WTC11 (cell line): ENCODE data around the gene TLE5. TPM values are rescaled to one million over a fixed set of nuclear protein-coding genes. Genes with fewer than 3 reads are reported as not detected.

Experiments used
- ATAC-seq: fragments of 200-7000 bp; cut with Tn5 transposase; 2 replicates; pipeline ENCODE4 v1.10.0; 2021; ENCODE audit warnings: mild to moderate bottlenecking, moderate library complexity
- CTCF ChIA-PET: fragments of 300-600 bp; sonication (Branson Sonifier 250); formaldehyde crosslinking; loops from one replicate; lab custom pipeline; 2021; ENCODE audit warnings: antibody characterized with exemption; lab: Charles Lee
- POLR2A ChIA-PET: fragments of 350-600 bp; sonication (Branson Sonifier 250); formaldehyde crosslinking; loops from one replicate; lab custom pipeline; 2021; ENCODE audit warnings: antibody characterized with exemption; lab: Charles Lee
- DNase-seq: peaks from one replicate; pipeline ENCODE4 v3.0.0; 2021; ENCODE audit warnings: low spot score
- H3K27ac Mint-ChIP-seq: 2 replicates; pipeline ENCODE4 v1.8.0; 2021; ENCODE audit warnings: mixed read lengths
- H3K27me3 Mint-ChIP-seq: 2 replicates; pipeline ENCODE4 v1.8.0; 2021; ENCODE audit warnings: low read depth, mild to moderate bottlenecking, moderate library complexity, mixed read lengths
- H3K36me3 Mint-ChIP-seq: 2 replicates; pipeline ENCODE4 v1.8.0; 2021; ENCODE audit warnings: mixed read lengths
- H3K4me1 Mint-ChIP-seq: 2 replicates; pipeline ENCODE4 v1.8.0; 2022; ENCODE audit warnings: mixed read lengths
- H3K4me3 Mint-ChIP-seq: 2 replicates; pipeline ENCODE4 v1.8.0; 2021; ENCODE audit warnings: mild to moderate bottlenecking, moderate library complexity, mixed read lengths
- H3K9me3 Mint-ChIP-seq: 2 replicates; pipeline ENCODE4 v1.8.0; 2021; ENCODE audit warnings: mixed read lengths
- ATF3 ChIP-seq: sonication (generic); formaldehyde crosslinking; conservative IDR thresholded peaks from 2 replicates; pipeline ENCODE4 v1.8.1; 2022; ENCODE audit warnings: mild to moderate bottlenecking, missing genetic modification reagents
- ERG ChIP-seq: fragments of 250-450 bp; sonication (Bioruptor Pico); IDR thresholded peaks from 2 replicates; pipeline ENCODE4 v1.8.0; 2021; ENCODE audit warnings: mild to moderate bottlenecking
- FOXK1 ChIP-seq: sonication (generic); formaldehyde crosslinking; IDR thresholded peaks from 2 replicates; pipeline ENCODE4 v1.8.0; 2022; ENCODE audit warnings: mild to moderate bottlenecking, moderate library complexity, missing genetic modification reagents
- GABPB1 ChIP-seq: sonication (generic); formaldehyde crosslinking; IDR thresholded peaks from 2 replicates; pipeline ENCODE4 v1.8.1; 2023; ENCODE audit warnings: mild to moderate bottlenecking, missing genetic modification reagents
- JUN ChIP-seq: sonication (generic); formaldehyde crosslinking; IDR thresholded peaks from 2 replicates; pipeline ENCODE4 v1.8.0; 2023; ENCODE audit warnings: mild to moderate bottlenecking, missing genetic modification reagents
- NR1H2 ChIP-seq: sonication (generic); formaldehyde crosslinking; IDR thresholded peaks from 2 replicates; pipeline ENCODE4 v1.9.0; 2021; ENCODE audit warnings: mild to moderate bottlenecking, moderate library complexity, missing genetic modification reagents
- SP1 ChIP-seq: sonication (generic); formaldehyde crosslinking; conservative IDR thresholded peaks from 2 replicates; pipeline ENCODE4 v1.8.1; 2022; ENCODE audit warnings: missing genetic modification reagents
- ZBTB21 ChIP-seq: sonication (generic); formaldehyde crosslinking; IDR thresholded peaks from 2 replicates; pipeline ENCODE4 v1.8.1; 2023; ENCODE audit warnings: mild to moderate bottlenecking, missing genetic modification reagents, borderline replicate concordance
- ZNF281 ChIP-seq: sonication (generic); formaldehyde crosslinking; IDR thresholded peaks from 2 replicates; pipeline ENCODE4 v1.8.0; 2023; ENCODE audit warnings: mild to moderate bottlenecking, missing genetic modification reagents
- ZNF425 ChIP-seq: fragments of 250-450 bp; sonication (Bioruptor Pico); conservative IDR thresholded peaks from 2 replicates; pipeline ENCODE4 v1.9.0; 2021; ENCODE audit warnings: mild to moderate bottlenecking
- total RNA-seq: library from RNA; stranded (reverse); gene quantifications from 3 replicates; pipeline ENCODE4 v1.2.3, GENCODE V29; 2021
- TF ChIP-seq, protein P1 (sequence below): sonication (generic); formaldehyde crosslinking; IDR thresholded peaks from 2 replicates; pipeline ENCODE4 v1.8.1; 2023; ENCODE audit warnings: mild to moderate bottlenecking, missing genetic modification reagents
- TF ChIP-seq, protein P2 (sequence below): sonication (generic); formaldehyde crosslinking; IDR thresholded peaks from 2 replicates; pipeline ENCODE4 v1.8.0; 2023; ENCODE audit warnings: missing genetic modification reagents, mild to moderate bottlenecking, borderline replicate concordance
- TF ChIP-seq, protein P3 (sequence below): sonication (generic); formaldehyde crosslinking; IDR thresholded peaks from 2 replicates; pipeline ENCODE4 v1.8.1; 2022; ENCODE audit warnings: low read depth, mild to moderate bottlenecking, moderate library complexity, missing genetic modification reagents, borderline replicate concordance
- TF ChIP-seq, protein P4 (sequence below): fragments of 250-450 bp; sonication (Bioruptor Pico); IDR thresholded peaks from 2 replicates; pipeline ENCODE4 v1.9.0; 2021; ENCODE audit warnings: moderate library complexity, mild to moderate bottlenecking, inconsistent platforms, borderline replicate concordance

TLE5 gene
- total RNA-seq, 1 experiment from 2014 or later, result 246 TPM

GRCh38 chr19:3007975-3008374 is 54.3 kb downstream of the TLE5 start:
- Mint-ChIP-seq H3K36me3 (no peaks in the 10 kb centered on the region), H3K27me3 (no peaks in the 10 kb centered on the region), H3K9me3 (no peaks in the 10 kb centered on the region), H3K4me3 (no peak overlapping the region), H3K4me1 (no peaks in the 10 kb centered on the region), H3K27ac (no peak overlapping the region; the same call in 1 of the 2 replicates)
- CTCF ChIA-PET, result interaction anchor here (0.7 kb wide), 1 partner anchor 96 kb away, joined by 4 read pairs; no protein-coding TSS in a partner anchor
- TF ChIP-seq ZNF425 (CRISPR knock-in tag), result no peak
- TF ChIP-seq, protein P1, sequence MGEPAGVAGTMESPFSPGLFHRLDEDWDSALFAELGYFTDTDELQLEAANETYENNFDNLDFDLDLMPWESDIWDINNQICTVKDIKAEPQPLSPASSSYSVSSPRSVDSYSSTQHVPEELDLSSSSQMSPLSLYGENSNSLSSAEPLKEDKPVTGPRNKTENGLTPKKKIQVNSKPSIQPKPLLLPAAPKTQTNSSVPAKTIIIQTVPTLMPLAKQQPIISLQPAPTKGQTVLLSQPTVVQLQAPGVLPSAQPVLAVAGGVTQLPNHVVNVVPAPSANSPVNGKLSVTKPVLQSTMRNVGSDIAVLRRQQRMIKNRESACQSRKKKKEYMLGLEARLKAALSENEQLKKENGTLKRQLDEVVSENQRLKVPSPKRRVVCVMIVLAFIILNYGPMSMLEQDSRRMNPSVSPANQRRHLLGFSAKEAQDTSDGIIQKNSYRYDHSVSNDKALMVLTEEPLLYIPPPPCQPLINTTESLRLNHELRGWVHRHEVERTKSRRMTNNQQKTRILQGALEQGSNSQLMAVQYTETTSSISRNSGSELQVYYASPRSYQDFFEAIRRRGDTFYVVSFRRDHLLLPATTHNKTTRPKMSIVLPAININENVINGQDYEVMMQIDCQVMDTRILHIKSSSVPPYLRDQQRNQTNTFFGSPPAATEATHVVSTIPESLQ (CRISPR knock-in tag), result no peak
- TF ChIP-seq ZBTB21 (CRISPR knock-in tag), result no peak
- TF ChIP-seq, protein P2, sequence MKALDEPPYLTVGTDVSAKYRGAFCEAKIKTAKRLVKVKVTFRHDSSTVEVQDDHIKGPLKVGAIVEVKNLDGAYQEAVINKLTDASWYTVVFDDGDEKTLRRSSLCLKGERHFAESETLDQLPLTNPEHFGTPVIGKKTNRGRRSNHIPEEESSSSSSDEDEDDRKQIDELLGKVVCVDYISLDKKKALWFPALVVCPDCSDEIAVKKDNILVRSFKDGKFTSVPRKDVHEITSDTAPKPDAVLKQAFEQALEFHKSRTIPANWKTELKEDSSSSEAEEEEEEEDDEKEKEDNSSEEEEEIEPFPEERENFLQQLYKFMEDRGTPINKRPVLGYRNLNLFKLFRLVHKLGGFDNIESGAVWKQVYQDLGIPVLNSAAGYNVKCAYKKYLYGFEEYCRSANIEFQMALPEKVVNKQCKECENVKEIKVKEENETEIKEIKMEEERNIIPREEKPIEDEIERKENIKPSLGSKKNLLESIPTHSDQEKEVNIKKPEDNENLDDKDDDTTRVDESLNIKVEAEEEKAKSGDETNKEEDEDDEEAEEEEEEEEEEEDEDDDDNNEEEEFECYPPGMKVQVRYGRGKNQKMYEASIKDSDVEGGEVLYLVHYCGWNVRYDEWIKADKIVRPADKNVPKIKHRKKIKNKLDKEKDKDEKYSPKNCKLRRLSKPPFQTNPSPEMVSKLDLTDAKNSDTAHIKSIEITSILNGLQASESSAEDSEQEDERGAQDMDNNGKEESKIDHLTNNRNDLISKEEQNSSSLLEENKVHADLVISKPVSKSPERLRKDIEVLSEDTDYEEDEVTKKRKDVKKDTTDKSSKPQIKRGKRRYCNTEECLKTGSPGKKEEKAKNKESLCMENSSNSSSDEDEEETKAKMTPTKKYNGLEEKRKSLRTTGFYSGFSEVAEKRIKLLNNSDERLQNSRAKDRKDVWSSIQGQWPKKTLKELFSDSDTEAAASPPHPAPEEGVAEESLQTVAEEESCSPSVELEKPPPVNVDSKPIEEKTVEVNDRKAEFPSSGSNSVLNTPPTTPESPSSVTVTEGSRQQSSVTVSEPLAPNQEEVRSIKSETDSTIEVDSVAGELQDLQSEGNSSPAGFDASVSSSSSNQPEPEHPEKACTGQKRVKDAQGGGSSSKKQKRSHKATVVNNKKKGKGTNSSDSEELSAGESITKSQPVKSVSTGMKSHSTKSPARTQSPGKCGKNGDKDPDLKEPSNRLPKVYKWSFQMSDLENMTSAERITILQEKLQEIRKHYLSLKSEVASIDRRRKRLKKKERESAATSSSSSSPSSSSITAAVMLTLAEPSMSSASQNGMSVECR (CRISPR knock-in tag), result no peak
- no peak for TF ChIP-seq FOXK1 (CRISPR knock-in tag)
- TF ChIP-seq JUN (CRISPR knock-in tag), result no peak
- TF ChIP-seq SP1 (CRISPR knock-in tag), result no peak
- TF ChIP-seq GABPB1 (CRISPR knock-in tag), result no peak
- TF ChIP-seq, protein P3, sequence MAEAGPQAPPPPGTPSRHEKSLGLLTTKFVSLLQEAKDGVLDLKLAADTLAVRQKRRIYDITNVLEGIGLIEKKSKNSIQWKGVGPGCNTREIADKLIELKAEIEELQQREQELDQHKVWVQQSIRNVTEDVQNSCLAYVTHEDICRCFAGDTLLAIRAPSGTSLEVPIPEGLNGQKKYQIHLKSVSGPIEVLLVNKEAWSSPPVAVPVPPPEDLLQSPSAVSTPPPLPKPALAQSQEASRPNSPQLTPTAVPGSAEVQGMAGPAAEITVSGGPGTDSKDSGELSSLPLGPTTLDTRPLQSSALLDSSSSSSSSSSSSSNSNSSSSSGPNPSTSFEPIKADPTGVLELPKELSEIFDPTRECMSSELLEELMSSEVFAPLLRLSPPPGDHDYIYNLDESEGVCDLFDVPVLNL, result no peak
- TF ChIP-seq ATF3 (CRISPR knock-in tag), result no peak
- TF ChIP-seq ZNF281, result no peak
- TF ChIP-seq ERG (CRISPR knock-in tag), result no peak
- TF ChIP-seq, protein P4, sequence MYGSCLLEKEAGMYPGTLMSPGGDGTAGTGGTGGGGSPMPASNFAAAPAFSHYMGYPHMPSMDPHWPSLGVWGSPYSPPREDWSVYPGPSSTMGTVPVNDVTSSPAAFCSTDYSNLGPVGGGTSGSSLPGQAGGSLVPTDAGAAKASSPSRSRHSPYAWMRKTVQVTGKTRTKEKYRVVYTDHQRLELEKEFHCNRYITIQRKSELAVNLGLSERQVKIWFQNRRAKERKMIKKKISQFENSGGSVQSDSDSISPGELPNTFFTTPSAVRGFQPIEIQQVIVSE (CRISPR knock-in tag), result no peak
- TF ChIP-seq NR1H2 (CRISPR knock-in tag), result no peak
- no peak for DNase-seq
- no peak for ATAC-seq
- POLR2A ChIA-PET, result no interaction called here
